Transverse colon (tissue), 4 donors: ENCODE data around the gene KIAA0408. TPM values are rescaled to one million over a fixed set of nuclear protein-coding genes. Genes with fewer than 3 reads are reported as not detected.

Source experiments
- DNase-seq: peaks from one replicate; pipeline ENCODE4 v3.0.0-alpha.2; 2019
- H3K27ac ChIP-seq, 4 donors: fragments of 200-600 bp; sonication (generic); 2 replicates each; pipeline ENCODE4 v1.5.1; 2016 to 2018; ENCODE audit warnings: inconsistent platforms in 4 of 4
- H3K27me3 ChIP-seq: fragments of 200-600 bp; sonication (generic); 2 replicates; pipeline ENCODE4 v1.5.1; 2017; ENCODE audit warnings: inconsistent platforms
- H3K36me3 ChIP-seq, 4 donors: fragments of 200-600 bp; sonication (generic); 2 replicates each; pipeline ENCODE4 v1.5.1; 2017 to 2019; ENCODE audit warnings: inconsistent platforms in 4 of 4
- H3K4me1 ChIP-seq, 4 donors: fragments of 200-600 bp; sonication (generic); 2 replicates each; pipeline ENCODE4 v1.5.1; 2017 to 2020; ENCODE audit warnings: inconsistent platforms in 4 of 4
- H3K4me3 ChIP-seq, 4 donors: fragments of 200-600 bp; sonication (generic); 1 replicate in 1 of 4; 2 replicates in 3 of 4; pipeline versions ENCODE4 v1.5.1 to v1.6.1; 2017 to 2019; ENCODE audit warnings: inconsistent platforms in 4 of 4
- H3K9me3 ChIP-seq, 2 donors: fragments of 200-600 bp; sonication (generic); 2 replicates each; pipeline ENCODE4 v1.5.1; 2017 to 2019; ENCODE audit warnings: inconsistent platforms in 2 of 2
- CTCF ChIP-seq, 5 experiments: fragments of 200-600 bp in 3 of 5; fragments of 450-650 bp in 2 of 5; sonication (generic) in 3 of 5; IDR thresholded peaks; 1 replicate in 2 of 5; 2 replicates in 3 of 5; pipeline ENCODE4 v1.5.1; 2016 to 2017; ENCODE audit warnings: antibody characterized with exemption in 5 of 5, inconsistent platforms in 3 of 5, mild to moderate bottlenecking in 2 of 5, moderate library complexity in 1 of 5
- EP300 ChIP-seq: sonication (generic); formaldehyde crosslinking; IDR thresholded peaks from one replicate; pipeline ENCODE4 v1.6.1; 2017; ENCODE audit warnings: antibody characterized with exemption, low read depth
- POLR2A ChIP-seq: fragments of 450-650 bp; IDR thresholded peaks from one replicate; pipeline ENCODE4 v1.6.1; 2016; ENCODE audit warnings: antibody characterized with exemption, mild to moderate bottlenecking, moderate library complexity
- POLR2AphosphoS5 ChIP-seq, 3 donors: sonication (generic); formaldehyde crosslinking; IDR thresholded peaks; one replicate each; pipeline ENCODE4 v1.6.1; 2016; ENCODE audit warnings: antibody characterized with exemption in 3 of 3
- WGBS, 2 donors: methylation state at CpG; one replicate each; pipeline ENCODE4 v1.1.5; 2018; ENCODE audit warnings: low coverage in 1 of 2; 5-methylcytosine and 5-hydroxymethylcytosine counted together
- in situ Hi-C, 4 donors: fragments of 200-750 bp; cut with MboI; loops; one replicate each; pipeline versions ENCODE4 v1.15.0 to v1.15.1; 2017; ENCODE audit warnings: low sequenced_read_pairs in 3 of 4, low pct_ligation_motif_present in 1 of 4, low pct_unique_long_range_greater_than_20kb in 1 of 4
- intact Hi-C: fragments of 100-400 bp; cut with DNase I; formaldehyde crosslinking; loops from one replicate; pipeline ENCODE4 v1.15.1; 2023; ENCODE audit warnings: low total_unique reads
- total RNA-seq, 4 donors: library from RNA; depleted of rRNA; stranded (reverse); fragments of >200 nt; gene quantifications; one replicate each; pipeline ENCODE4 v1.1.0, GENCODE V29; 2016

The KIAA0408 gene
- total RNA-seq, 4 donors from 2014 or later = 4.9 to 8.9 (median 7.3) TPM

GRCh38 chr6:127463056-127463455 is 3.9 kb upstream of the KIAA0408 start:
- Histone ChIP-seq H3K27ac (peak overlapping the region in 3 of 4 donors; percentile 51 to 73 (median 70)), H3K9me3 (no peaks in the 10 kb centered on the region), H3K4me3 (no peak overlapping the region), H3K4me1 (peaks cover 0 to 15% (median 0%) of the 10 kb centered on the region in 4 donors), H3K27me3 (no peaks in the 10 kb centered on the region), H3K36me3 (no peaks in the 10 kb centered on the region)
- TF ChIP-seq POLR2A (no peak), EP300 (no peak), CTCF (IDR thresholded peaks at IDR 0.05) (no peak), POLR2AphosphoS5 (IDR thresholded peaks at IDR 0.05) (no peak)
- intact Hi-C loops (loop anchor here (10.0 kb wide), 1 partner anchor 52 kb away; the partner anchor contains the start of gene MTCL3), in situ Hi-C loops (loop anchor here in 1 of 4 donors (5.0 kb wide), 1 partner anchor 84 kb away; no protein-coding TSS in a partner anchor)
- no peak for DNase-seq
- 20 to 53% methylated on average over 2 to 5 of the region's 5 CpGs for WGBS, 2 donors

- Histone ChIP-seq H3K9me3 (no peaks in the 10 kb centered on the region), H3K27ac (peak overlapping the region in 2 of 4 donors; percentile 70 to 73), H3K4me3 (no peak overlapping the region), H3K4me1 (peaks cover 0 to 17% (median 0%) of the 10 kb centered on the region in 4 donors), H3K27me3 (no peaks in the 10 kb centered on the region), H3K36me3 (no peaks in the 10 kb centered on the region)
- in situ Hi-C loops = loop anchor here in 1 of 4 donors (5.0 kb wide), 1 partner anchor 85 kb away; no protein-coding TSS in a partner anchor
- DNase-seq = no peak
- TF ChIP-seq POLR2AphosphoS5 (IDR thresholded peaks at IDR 0.05) = no peak
- TF ChIP-seq CTCF (IDR thresholded peaks at IDR 0.05) = no peak
- no peak for TF ChIP-seq EP300
- no peak for TF ChIP-seq POLR2A
- WGBS, 2 donors = 67 to 88% methylated on average over 2 of the region's 2 CpGs
- intact Hi-C loops = loop anchor here (10.0 kb wide), 1 partner anchor 52 kb away; the partner anchor contains the start of gene MTCL3
Observed at GRCh38 chr6:127462376-127462775, 3.2 kb upstream of the KIAA0408 start.

GRCh38 chr6:127460465-127460864 is 1.3 kb upstream of the KIAA0408 start:
- Histone ChIP-seq H3K4me1 (peaks cover 0 to 17% (median 0%) of the 10 kb centered on the region in 4 donors), H3K4me3 (no peak overlapping the region), H3K27me3 (no peaks in the 10 kb centered on the region), H3K9me3 (no peaks in the 10 kb centered on the region), H3K36me3 (no peaks in the 10 kb centered on the region), H3K27ac (no peak overlapping the region)
- intact Hi-C loops = loop anchor here (10.0 kb wide), 1 partner anchor 54 kb away; the partner anchor contains the start of gene MTCL3
- WGBS, 2 donors = 50% methylated on average over 1 of the region's 1 CpG; no CpG with 5 or more reads in 1 of the 2 donors
- no peak for TF ChIP-seq EP300
- no peak for TF ChIP-seq POLR2A
- in situ Hi-C loops = loop anchor here in 1 of 4 donors (5.0 kb wide), 1 partner anchor 87 kb away; no protein-coding TSS in a partner anchor
- DNase-seq = no peak

GRCh38 chr6:127458817-127459216 is 372 bp downstream of the KIAA0408 start:
- intact Hi-C loops = no loop called here
- Histone ChIP-seq H3K36me3 (no peaks in the 10 kb centered on the region), H3K27me3 (no peaks in the 10 kb centered on the region), H3K27ac (peak overlapping the region; percentile 71 to 85 (median 80)), H3K9me3 (no peaks in the 10 kb centered on the region), H3K4me3 (peak overlapping the region in 3 of 4 donors; percentile 14 to 41 (median 15)), H3K4me1 (peaks cover 0 to 14% (median 0%) of the 10 kb centered on the region in 4 donors)
- TF ChIP-seq CTCF (IDR thresholded peaks at IDR 0.05) = no peak
- no peak for TF ChIP-seq POLR2A
- TF ChIP-seq EP300 = no peak
- TF ChIP-seq POLR2AphosphoS5 (IDR thresholded peaks at IDR 0.05) = no peak
- 40 to 48% methylated on average over 4 of the region's 4 CpGs for WGBS, 2 donors
- in situ Hi-C loops = no loop called here
- no peak for DNase-seq

GRCh38 chr6:127458222-127458621 is 967 bp downstream of the KIAA0408 start:
- Histone ChIP-seq H3K27me3 (no peaks in the 10 kb centered on the region), H3K4me3 (peak overlapping the region in 3 of 4 donors; percentile 14 to 41 (median 15)), H3K9me3 (no peaks in the 10 kb centered on the region), H3K27ac (peak overlapping the region; percentile 71 to 85 (median 80)), H3K4me1 (peaks cover 0 to 10% (median 0%) of the 10 kb centered on the region in 4 donors), H3K36me3 (no peaks in the 10 kb centered on the region)
- no peak for DNase-seq
- in situ Hi-C loops = no loop called here
- intact Hi-C loops = no loop called here
- TF ChIP-seq EP300 = no peak
- TF ChIP-seq CTCF (IDR thresholded peaks at IDR 0.05) = no peak
- TF ChIP-seq POLR2A = no peak
- TF ChIP-seq POLR2AphosphoS5 (IDR thresholded peaks at IDR 0.05) = no peak
- WGBS, 2 donors = 34 to 47% methylated on average over 3 of the region's 3 CpGs
